Measurements from ENCODE around the gene MRTFB. TPM values are rescaled to one million over a fixed set of nuclear protein-coding genes. Genes with fewer than 3 reads are reported as not detected.

The MRTFB gene
- total RNA-seq, 1 donor from 2014 or later, result 83.1 TPM

- no peak overlapping the region for H3K27ac Mint-ChIP-seq
- H3K9me3 Mint-ChIP-seq (ENCODE audit: low read depth), result peaks cover 4% of the 10 kb centered on the region
- no peaks in the 10 kb centered on the region for H3K27me3 Mint-ChIP-seq
- H3K36me3 Mint-ChIP-seq (ENCODE audit: insufficient read depth), result no peaks in the 10 kb centered on the region
- no peak for DNase-seq (ENCODE audit: low spot score, unreplicated experiment)
- TF ChIP-seq CTCF (IDR thresholded peaks at IDR 0.05; ENCODE audit: unreplicated experiment), result no peak
- H3K4me3 Mint-ChIP-seq (ENCODE audit: low read depth), result no peak overlapping the region
- H3K4me1 Mint-ChIP-seq (ENCODE audit: low read depth), result no peaks in the 10 kb centered on the region
These were observed 41.5 kb upstream of the MRTFB start for GRCh38 chr16:14029658-14030057.

GRCh38 chr16:14035092-14035491, 36.0 kb upstream of the MRTFB start:
- no peak for TF ChIP-seq CTCF (IDR thresholded peaks at IDR 0.05; ENCODE audit: unreplicated experiment)
- Mint-ChIP-seq H3K4me1 (ENCODE audit: low read depth) (no peaks in the 10 kb centered on the region), H3K36me3 (ENCODE audit: insufficient read depth) (no peaks in the 10 kb centered on the region), H3K27me3 (no peaks in the 10 kb centered on the region), H3K4me3 (ENCODE audit: low read depth) (no peak overlapping the region), H3K27ac (no peak overlapping the region), H3K9me3 (ENCODE audit: low read depth) (peaks cover 4% of the 10 kb centered on the region)
- no peak for DNase-seq (ENCODE audit: low spot score, unreplicated experiment)

- Mint-ChIP-seq H3K9me3 (ENCODE audit: low read depth) (peaks cover 4% of the 10 kb centered on the region), H3K27me3 (no peaks in the 10 kb centered on the region), H3K4me1 (ENCODE audit: low read depth) (no peaks in the 10 kb centered on the region), H3K27ac (no peak overlapping the region), H3K4me3 (ENCODE audit: low read depth) (no peak overlapping the region), H3K36me3 (ENCODE audit: insufficient read depth) (no peaks in the 10 kb centered on the region)
- TF ChIP-seq CTCF (IDR thresholded peaks at IDR 0.05; ENCODE audit: unreplicated experiment), result no peak
- no peak for DNase-seq (ENCODE audit: low spot score, unreplicated experiment)
These were observed 34.2 kb upstream of the MRTFB start for GRCh38 chr16:14036889-14037288.

GRCh38 chr16:14037960-14038359, 33.2 kb upstream of the MRTFB start:
- Mint-ChIP-seq H3K36me3 (ENCODE audit: insufficient read depth) (no peaks in the 10 kb centered on the region), H3K27ac (no peak overlapping the region), H3K4me3 (ENCODE audit: low read depth) (no peak overlapping the region), H3K9me3 (ENCODE audit: low read depth) (peaks cover 4% of the 10 kb centered on the region), H3K4me1 (ENCODE audit: low read depth) (peaks cover 2% of the 10 kb centered on the region), H3K27me3 (no peaks in the 10 kb centered on the region)
- no peak for DNase-seq (ENCODE audit: low spot score, unreplicated experiment)
- no peak for TF ChIP-seq CTCF (IDR thresholded peaks at IDR 0.05; ENCODE audit: unreplicated experiment)

- H3K4me1 Mint-ChIP-seq (ENCODE audit: low read depth), result peaks cover 2% of the 10 kb centered on the region
- peaks cover 4% of the 10 kb centered on the region for H3K9me3 Mint-ChIP-seq (ENCODE audit: low read depth)
- no peak for TF ChIP-seq CTCF (IDR thresholded peaks at IDR 0.05; ENCODE audit: unreplicated experiment)
- H3K36me3 Mint-ChIP-seq (ENCODE audit: insufficient read depth), result no peaks in the 10 kb centered on the region
- DNase-seq (ENCODE audit: low spot score, unreplicated experiment), result no peak
- H3K27ac Mint-ChIP-seq, result no peak overlapping the region
- H3K4me3 Mint-ChIP-seq (ENCODE audit: low read depth), result no peak overlapping the region
- H3K27me3 Mint-ChIP-seq, result peaks cover 5% of the 10 kb centered on the region
These were observed 30.0 kb upstream of the MRTFB start for GRCh38 chr16:14041164-14041563.
